ENCODE data around the gene COL9A1. TPM values are rescaled to one million over a fixed set of nuclear protein-coding genes. Genes with fewer than 3 reads are reported as not detected.
A peak's percentile ranks its signal among the peaks of the same experiment; 100 is the strongest.

COL9A1 gene
- total RNA-seq, 4 donors from 2014 or later: 33.5 TPM; not detected in 3

DNA sequence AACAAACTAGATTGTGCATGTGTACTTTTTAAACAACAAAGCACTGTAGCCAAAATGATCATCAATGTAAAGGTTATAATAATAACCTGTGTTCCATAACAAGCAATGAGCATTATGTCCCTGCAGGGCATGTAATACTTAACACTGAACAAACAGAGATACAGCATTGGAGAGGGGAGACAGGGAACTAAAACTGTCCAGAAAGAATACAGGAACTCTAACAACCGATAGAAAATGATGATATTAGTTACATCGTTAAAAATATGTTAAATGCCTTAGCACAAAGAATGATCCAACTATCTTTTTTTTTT is 80.5 kb downstream of the COL9A1 start:
- Histone ChIP-seq H3K9me3 (no peaks in the 10 kb centered on the region), H3K4me3 (no peak overlapping the region), H3K27me3 (no peaks in the 10 kb centered on the region), H3K27ac (no peak overlapping the region), H3K36me3 (no peaks in the 10 kb centered on the region), H3K4me1 (no peaks in the 10 kb centered on the region)
- TF ChIP-seq, protein P1, sequence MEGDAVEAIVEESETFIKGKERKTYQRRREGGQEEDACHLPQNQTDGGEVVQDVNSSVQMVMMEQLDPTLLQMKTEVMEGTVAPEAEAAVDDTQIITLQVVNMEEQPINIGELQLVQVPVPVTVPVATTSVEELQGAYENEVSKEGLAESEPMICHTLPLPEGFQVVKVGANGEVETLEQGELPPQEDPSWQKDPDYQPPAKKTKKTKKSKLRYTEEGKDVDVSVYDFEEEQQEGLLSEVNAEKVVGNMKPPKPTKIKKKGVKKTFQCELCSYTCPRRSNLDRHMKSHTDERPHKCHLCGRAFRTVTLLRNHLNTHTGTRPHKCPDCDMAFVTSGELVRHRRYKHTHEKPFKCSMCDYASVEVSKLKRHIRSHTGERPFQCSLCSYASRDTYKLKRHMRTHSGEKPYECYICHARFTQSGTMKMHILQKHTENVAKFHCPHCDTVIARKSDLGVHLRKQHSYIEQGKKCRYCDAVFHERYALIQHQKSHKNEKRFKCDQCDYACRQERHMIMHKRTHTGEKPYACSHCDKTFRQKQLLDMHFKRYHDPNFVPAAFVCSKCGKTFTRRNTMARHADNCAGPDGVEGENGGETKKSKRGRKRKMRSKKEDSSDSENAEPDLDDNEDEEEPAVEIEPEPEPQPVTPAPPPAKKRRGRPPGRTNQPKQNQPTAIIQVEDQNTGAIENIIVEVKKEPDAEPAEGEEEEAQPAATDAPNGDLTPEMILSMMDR (IDR thresholded peaks at IDR 0.05): no peak
- TF ChIP-seq POLR2A (IDR thresholded peaks at IDR 0.05): no peak
- intact Hi-C loops (cut with DNase I; ENCODE audit: low total_unique reads): no loop called here
- DNase-seq: no peak

DNA sequence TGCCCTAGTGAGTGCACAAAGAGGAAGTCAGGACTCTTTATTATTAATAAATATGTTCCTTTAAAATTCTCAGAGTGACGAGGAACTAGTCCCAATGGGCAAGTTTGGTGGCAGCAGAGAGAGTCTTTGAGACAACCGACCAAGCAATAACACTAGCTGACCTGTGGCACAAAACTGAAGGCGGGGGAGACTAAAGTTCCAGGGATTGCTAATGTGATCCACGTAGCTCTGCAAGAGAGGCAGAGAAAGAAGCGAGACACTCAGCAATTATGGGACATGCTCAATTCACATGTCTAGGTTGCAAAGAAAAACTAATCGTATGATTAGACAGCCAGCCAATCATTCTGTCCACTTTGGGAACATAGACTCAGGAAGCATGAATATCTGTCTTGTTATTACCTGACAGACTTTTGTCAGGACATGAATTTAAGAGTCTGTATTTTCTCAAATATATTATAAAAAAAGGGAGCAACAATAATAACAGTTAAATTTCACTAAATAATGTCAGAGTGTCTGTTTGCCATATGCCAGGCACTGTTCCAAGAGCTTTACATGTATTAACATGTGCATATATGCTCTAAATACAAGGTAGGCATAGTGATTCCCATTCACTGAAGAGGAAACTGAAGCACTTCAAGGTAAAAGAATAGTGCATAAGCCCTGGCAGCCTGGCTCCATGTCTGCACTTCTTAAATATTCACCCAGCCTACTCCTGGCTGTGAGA is 81.0 kb downstream of the COL9A1 start:
- intact Hi-C loops (cut with DNase I; ENCODE audit: low total_unique reads): no loop called here
- Histone ChIP-seq H3K4me3 (no peak overlapping the region), H3K27me3 (no peaks in the 10 kb centered on the region), H3K27ac (no peak overlapping the region), H3K9me3 (no peaks in the 10 kb centered on the region), H3K4me1 (no peaks in the 10 kb centered on the region), H3K36me3 (no peaks in the 10 kb centered on the region)
- TF ChIP-seq POLR2A (IDR thresholded peaks at IDR 0.05): no peak
- TF ChIP-seq, protein P1 (IDR thresholded peaks at IDR 0.05): no peak
- DNase-seq: no peak

DNA sequence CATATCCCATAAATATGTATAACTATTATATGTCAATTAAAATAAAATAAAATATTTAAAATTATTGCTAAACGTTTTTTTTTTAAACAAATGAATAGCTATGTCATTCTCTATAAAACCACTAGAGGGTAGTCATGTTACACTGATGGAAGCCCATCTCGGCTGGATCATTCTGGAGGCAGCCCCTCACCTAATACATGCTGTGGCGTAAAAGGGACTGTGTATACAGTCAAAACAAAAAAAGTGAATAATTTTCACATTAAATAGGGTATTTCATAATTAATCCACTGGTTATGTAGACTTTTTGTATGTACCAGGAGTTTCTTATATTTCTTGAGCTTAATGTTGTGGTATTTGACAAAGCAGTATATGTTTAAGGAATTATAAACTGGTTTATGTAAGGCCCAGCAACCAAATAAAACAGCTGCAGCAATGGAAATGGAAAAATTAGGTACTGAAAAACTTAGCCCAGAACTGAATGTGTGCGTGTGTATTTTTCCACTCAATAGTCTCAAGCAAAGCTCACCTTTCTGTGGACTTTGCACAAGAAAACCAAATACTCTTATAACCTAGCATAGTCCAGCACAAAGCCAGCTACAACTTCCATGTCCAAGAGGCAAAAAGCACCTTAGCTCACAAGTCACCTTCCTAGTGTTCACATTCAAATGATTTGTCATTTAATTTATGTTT is 81.7 kb downstream of the COL9A1 start:
- H3K27me3 ChIP-seq: no peaks in the 10 kb centered on the region
- TF ChIP-seq, protein P1 (IDR thresholded peaks at IDR 0.05): peak; percentile 26 to 62 (median 46)
- no peak for TF ChIP-seq POLR2A (IDR thresholded peaks at IDR 0.05)
- H3K4me3 ChIP-seq: no peak overlapping the region
- no peaks in the 10 kb centered on the region for H3K4me1 ChIP-seq
- no peaks in the 10 kb centered on the region for H3K36me3 ChIP-seq
- intact Hi-C loops (cut with DNase I; ENCODE audit: low total_unique reads): no loop called here
- no peak overlapping the region for H3K27ac ChIP-seq
- DNase-seq: no peak
- H3K9me3 ChIP-seq: no peaks in the 10 kb centered on the region

DNA sequence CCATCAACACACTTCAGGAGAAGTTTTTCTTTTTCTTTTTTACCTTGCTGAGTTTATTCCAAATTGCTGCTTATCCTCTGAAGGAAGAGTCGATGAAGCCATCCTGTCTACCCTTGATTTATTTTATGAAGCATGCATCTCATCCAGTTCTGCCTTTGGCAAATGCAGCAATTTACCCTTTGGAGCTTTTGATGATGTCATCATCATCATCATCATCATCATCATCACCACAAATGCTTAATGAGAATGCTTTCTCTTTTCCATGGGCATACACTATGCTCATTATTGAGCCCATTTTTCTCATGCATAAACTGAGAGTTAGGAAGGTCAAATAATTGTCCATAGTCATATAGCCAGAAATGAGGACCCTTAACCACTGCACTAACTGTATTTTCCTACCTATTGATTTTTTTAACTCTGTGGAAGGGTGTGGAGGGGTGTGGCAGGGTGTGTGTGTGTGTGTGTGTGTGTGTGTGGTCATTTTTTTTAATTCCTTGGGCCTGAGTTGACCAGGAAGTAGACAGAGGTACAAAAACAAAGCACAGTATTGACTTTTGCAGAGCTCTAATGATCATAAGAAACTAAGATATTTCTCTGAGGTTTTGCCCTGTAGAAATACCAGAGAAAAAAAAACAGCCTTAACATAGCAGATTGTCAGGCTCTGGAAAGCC is 82.8 kb downstream of the COL9A1 start:
- no peak for TF ChIP-seq POLR2A (IDR thresholded peaks at IDR 0.05)
- TF ChIP-seq, protein P1 (IDR thresholded peaks at IDR 0.05): no peak

DNA sequence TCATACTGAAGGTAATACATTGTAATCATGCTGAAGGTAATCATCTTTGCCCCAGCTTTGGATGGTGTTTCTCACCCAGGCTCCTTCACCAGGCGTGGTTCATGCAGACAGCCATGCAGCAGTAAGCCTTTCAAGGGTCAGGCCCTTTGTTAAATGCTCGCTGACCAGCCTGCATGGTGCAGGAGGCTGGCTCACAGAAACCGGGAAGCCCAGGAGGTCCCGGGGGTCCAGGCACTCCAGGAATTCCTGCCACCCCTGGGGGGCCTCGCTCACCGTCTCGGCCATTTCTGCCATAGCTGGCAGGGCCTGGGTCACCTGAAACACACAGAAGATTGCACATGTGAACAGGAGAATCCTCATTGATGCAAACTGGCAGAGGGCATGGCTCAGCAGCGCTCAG is 86.1 kb downstream of the COL9A1 start:
- H3K9me3 ChIP-seq: no peaks in the 10 kb centered on the region

More for the DNA sequence above, 82.8 kb downstream of the COL9A1 start:
- no peaks in the 10 kb centered on the region for H3K9me3 ChIP-seq
- intact Hi-C loops (cut with DNase I; ENCODE audit: low total_unique reads): no loop called here
- DNase-seq: no peak
- H3K27ac ChIP-seq: no peak overlapping the region
- H3K27me3 ChIP-seq: no peaks in the 10 kb centered on the region
- no peaks in the 10 kb centered on the region for H3K4me1 ChIP-seq
- H3K36me3 ChIP-seq: no peaks in the 10 kb centered on the region
- H3K4me3 ChIP-seq: no peak overlapping the region

More for the DNA sequence above, 86.1 kb downstream of the COL9A1 start:
- no peak for DNase-seq
- TF ChIP-seq, protein P1 (IDR thresholded peaks at IDR 0.05): no peak
- no peak for TF ChIP-seq POLR2A (IDR thresholded peaks at IDR 0.05)
- Histone ChIP-seq H3K36me3 (no peaks in the 10 kb centered on the region), H3K4me3 (no peak overlapping the region), H3K27me3 (no peaks in the 10 kb centered on the region), H3K4me1 (no peaks in the 10 kb centered on the region), H3K27ac (no peak overlapping the region)
- intact Hi-C loops (cut with DNase I; ENCODE audit: low total_unique reads): no loop called here

All from uterus (tissue), 4 donors.